ENCODE data around the gene NELL1.

NELL1 gene

GRCh38 chr11:21446939-21447590, 777.7 kb downstream of the NELL1 start:
- no peak for DNase-seq (ENCODE audit: low read depth, low spot score)
- no peak overlapping the region for H3K27ac ChIP-seq

- DNase-seq (ENCODE audit: low read depth, low spot score) = no peak
- no peak overlapping the region for H3K27ac ChIP-seq
Measured at GRCh38 chr11:21447871-21448270, 778.5 kb downstream of the NELL1 start.

GRCh38 chr11:21456186-21456585, 786.8 kb downstream of the NELL1 start:
- H3K27ac ChIP-seq = no peak overlapping the region
- DNase-seq (ENCODE audit: low read depth, low spot score) = no peak

- H3K27ac ChIP-seq = no peak overlapping the region
- DNase-seq (ENCODE audit: low read depth, low spot score) = no peak
Measured at GRCh38 chr11:21460082-21460481, 790.7 kb downstream of the NELL1 start.

GRCh38 chr11:21461701-21462100, 792.3 kb downstream of the NELL1 start:
- DNase-seq (ENCODE audit: low read depth, low spot score) = no peak
- no peak overlapping the region for H3K27ac ChIP-seq

- no peak overlapping the region for H3K27ac ChIP-seq
- DNase-seq (ENCODE audit: low read depth, low spot score) = no peak
Measured at GRCh38 chr11:21464601-21465193, 795.3 kb downstream of the NELL1 start.

GRCh38 chr11:21465203-21465602, 795.8 kb downstream of the NELL1 start:
- H3K27ac ChIP-seq = no peak overlapping the region

GRCh38 chr11:21465920-21466319, 796.5 kb downstream of the NELL1 start:
- no peak for DNase-seq (ENCODE audit: low read depth, low spot score)

More at GRCh38 chr11:21465203-21465602, 795.8 kb downstream of the NELL1 start:
- no peak for DNase-seq (ENCODE audit: low read depth, low spot score)

GRCh38 chr11:21470521-21470920, 801.1 kb downstream of the NELL1 start:
- H3K27ac ChIP-seq = no peak overlapping the region
- DNase-seq (ENCODE audit: low read depth, low spot score) = no peak

More at GRCh38 chr11:21465920-21466319, 796.5 kb downstream of the NELL1 start:
- no peak overlapping the region for H3K27ac ChIP-seq

GRCh38 chr11:21472261-21472660, 802.9 kb downstream of the NELL1 start:
- DNase-seq (ENCODE audit: low read depth, low spot score) = peak; percentile 1
- no peak overlapping the region for H3K27ac ChIP-seq

GRCh38 chr11:21474529-21474928, 805.1 kb downstream of the NELL1 start:
- H3K27ac ChIP-seq = no peak overlapping the region
- DNase-seq (ENCODE audit: low read depth, low spot score) = no peak

GRCh38 chr11:21475276-21475675, 805.9 kb downstream of the NELL1 start:
- H3K27ac ChIP-seq = no peak overlapping the region
- DNase-seq (ENCODE audit: low read depth, low spot score) = no peak

- H3K27ac ChIP-seq = no peak overlapping the region
- no peak for DNase-seq (ENCODE audit: low read depth, low spot score)
Measured at GRCh38 chr11:21476588-21476987, 807.2 kb downstream of the NELL1 start.

- H3K27ac ChIP-seq = no peak overlapping the region
- no peak for DNase-seq (ENCODE audit: low read depth, low spot score)
Measured at GRCh38 chr11:21480240-21480639, 810.9 kb downstream of the NELL1 start.

- DNase-seq (ENCODE audit: low read depth, low spot score) = no peak
- H3K27ac ChIP-seq = no peak overlapping the region
Measured at GRCh38 chr11:21481255-21481654, 811.9 kb downstream of the NELL1 start.

GRCh38 chr11:21484039-21484438, 814.7 kb downstream of the NELL1 start:
- no peak overlapping the region for H3K27ac ChIP-seq
- no peak for DNase-seq (ENCODE audit: low read depth, low spot score)

- H3K27ac ChIP-seq = no peak overlapping the region
- no peak for DNase-seq (ENCODE audit: low read depth, low spot score)
Measured at GRCh38 chr11:21485006-21485405, 815.6 kb downstream of the NELL1 start.

GRCh38 chr11:21485426-21485825, 816.0 kb downstream of the NELL1 start:
- no peak overlapping the region for H3K27ac ChIP-seq
- no peak for DNase-seq (ENCODE audit: low read depth, low spot score)

GRCh38 chr11:21489416-21490115, 820.2 kb downstream of the NELL1 start:
- H3K27ac ChIP-seq = no peak overlapping the region
- no peak for DNase-seq (ENCODE audit: low read depth, low spot score)

- no peak for DNase-seq (ENCODE audit: low read depth, low spot score)
- H3K27ac ChIP-seq = no peak overlapping the region
Measured at GRCh38 chr11:21492931-21493330, 823.5 kb downstream of the NELL1 start.

GRCh38 chr11:21494946-21495345, 825.6 kb downstream of the NELL1 start:
- H3K27ac ChIP-seq = no peak overlapping the region
- DNase-seq (ENCODE audit: low read depth, low spot score) = no peak
